PC-9 (cell line): ENCODE measurements around the gene RLN3.

Experiments used
- CTCF ChIP-seq: fragments of 200-600 bp; sonication (generic); conservative IDR thresholded peaks from 2 replicates; pipeline ENCODE4 v1.6.1; 2017; ENCODE audit warnings: mixed run types, antibody characterized with exemption, mild to moderate bottlenecking, moderate library complexity
- EZH2 ChIP-seq: fragments of 200-600 bp; sonication (generic); IDR thresholded peaks from 2 replicates; pipeline ENCODE4 v1.8.0; 2017; ENCODE audit warnings: antibody characterized with exemption, low read depth

GRCh38 chr19:14055396-14055795 is 27.4 kb downstream of the RLN3 start:
- TF ChIP-seq CTCF = no peak
- TF ChIP-seq EZH2 = no peak
